ENCODE measurements around the gene ACADSB.
A peak's percentile ranks its signal among the peaks of the same experiment; 100 is the strongest.

Gene ACADSB

DNA sequence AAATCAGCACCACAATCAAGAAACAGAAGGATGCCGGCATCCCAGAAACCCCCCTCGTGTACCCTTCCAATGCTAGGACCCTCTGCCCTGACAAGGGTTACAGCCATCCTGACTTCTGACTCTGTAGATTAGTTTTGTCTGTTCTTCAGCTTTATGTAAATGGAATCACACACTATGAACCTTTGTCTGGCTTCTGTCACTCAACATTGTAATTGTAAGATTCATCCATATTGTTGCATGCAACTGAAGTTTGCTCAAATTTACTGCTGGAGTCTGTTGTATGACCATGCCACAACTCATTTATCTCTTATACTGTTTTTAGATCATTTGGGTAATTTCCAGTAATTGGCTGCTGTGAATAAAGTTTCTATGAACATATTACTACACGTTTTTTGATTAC, 8.7 kb upstream of the ACADSB start:
- intact Hi-C loops (cut with DNase I; ENCODE audit: low total_unique reads), result no loop called here
- TF ChIP-seq, protein P1, sequence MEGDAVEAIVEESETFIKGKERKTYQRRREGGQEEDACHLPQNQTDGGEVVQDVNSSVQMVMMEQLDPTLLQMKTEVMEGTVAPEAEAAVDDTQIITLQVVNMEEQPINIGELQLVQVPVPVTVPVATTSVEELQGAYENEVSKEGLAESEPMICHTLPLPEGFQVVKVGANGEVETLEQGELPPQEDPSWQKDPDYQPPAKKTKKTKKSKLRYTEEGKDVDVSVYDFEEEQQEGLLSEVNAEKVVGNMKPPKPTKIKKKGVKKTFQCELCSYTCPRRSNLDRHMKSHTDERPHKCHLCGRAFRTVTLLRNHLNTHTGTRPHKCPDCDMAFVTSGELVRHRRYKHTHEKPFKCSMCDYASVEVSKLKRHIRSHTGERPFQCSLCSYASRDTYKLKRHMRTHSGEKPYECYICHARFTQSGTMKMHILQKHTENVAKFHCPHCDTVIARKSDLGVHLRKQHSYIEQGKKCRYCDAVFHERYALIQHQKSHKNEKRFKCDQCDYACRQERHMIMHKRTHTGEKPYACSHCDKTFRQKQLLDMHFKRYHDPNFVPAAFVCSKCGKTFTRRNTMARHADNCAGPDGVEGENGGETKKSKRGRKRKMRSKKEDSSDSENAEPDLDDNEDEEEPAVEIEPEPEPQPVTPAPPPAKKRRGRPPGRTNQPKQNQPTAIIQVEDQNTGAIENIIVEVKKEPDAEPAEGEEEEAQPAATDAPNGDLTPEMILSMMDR (IDR thresholded peaks at IDR 0.05), result no peak

DNA sequence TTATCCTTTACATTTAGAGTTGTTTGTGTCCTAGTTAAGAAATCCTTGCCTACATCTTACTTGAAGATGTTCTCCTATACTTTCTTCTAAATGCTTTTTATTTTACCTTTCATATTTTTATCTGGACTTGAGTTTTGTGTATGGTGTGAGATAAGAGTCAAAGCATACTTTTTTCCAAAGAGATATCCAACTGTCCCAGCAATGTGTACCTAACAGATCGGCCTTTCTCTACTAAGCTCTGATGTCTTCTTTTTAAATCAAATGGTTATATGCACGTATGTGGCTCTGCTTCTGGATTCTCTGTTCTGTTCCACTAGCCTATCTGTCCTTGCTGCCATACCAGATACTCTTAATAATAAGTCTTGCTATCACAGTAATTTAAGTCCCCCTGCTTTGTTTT, 7.4 kb upstream of the ACADSB start:
- DNase-seq, result no peak
- Histone ChIP-seq H3K9me3 (no peaks in the 10 kb centered on the region), H3K4me1 (peaks cover 0 to 23% (median 7%) of the 10 kb centered on the region in 4 donors), H3K36me3 (peaks cover 2 to 19% (median 5%) of the 10 kb centered on the region in 3 donors), H3K4me3 (no peak overlapping the region), H3K27ac (no peak overlapping the region), H3K27me3 (no peaks in the 10 kb centered on the region)
- intact Hi-C loops (cut with DNase I; ENCODE audit: low total_unique reads), result no loop called here
- TF ChIP-seq, protein P1 (IDR thresholded peaks at IDR 0.05), result no peak

More for the DNA sequence above, 8.7 kb upstream of the ACADSB start:
- peaks cover 0 to 12% (median 7%) of the 10 kb centered on the region in 4 donors for H3K4me1 ChIP-seq
- no peak overlapping the region for H3K27ac ChIP-seq
- no peak for DNase-seq
- H3K9me3 ChIP-seq, result no peaks in the 10 kb centered on the region
- H3K36me3 ChIP-seq, result peaks cover 5 to 32% (median 16%) of the 10 kb centered on the region in 3 donors
- H3K4me3 ChIP-seq, result no peak overlapping the region
- H3K27me3 ChIP-seq, result no peaks in the 10 kb centered on the region

DNA sequence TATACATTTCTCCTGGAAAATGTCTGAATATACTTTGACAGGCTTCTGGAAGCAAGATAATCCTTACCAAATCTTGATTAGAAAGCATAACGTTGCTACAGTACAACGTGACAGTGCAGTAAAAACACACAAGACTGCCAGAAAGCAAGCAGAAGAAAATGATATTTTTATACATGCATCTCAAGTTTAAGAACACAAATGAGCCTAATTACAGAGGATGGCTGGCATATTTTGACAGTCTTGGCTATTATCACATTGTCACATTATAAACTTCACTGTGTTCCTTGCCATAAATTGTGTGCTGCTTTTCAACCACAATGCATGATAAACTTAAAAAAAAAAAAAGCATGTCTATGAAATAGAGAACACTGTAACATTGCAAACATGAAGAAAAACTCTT, 4.5 kb upstream of the ACADSB start:
- Histone ChIP-seq H3K36me3 (no peaks in the 10 kb centered on the region), H3K9me3 (no peaks in the 10 kb centered on the region), H3K27ac (no peak overlapping the region), H3K27me3 (no peaks in the 10 kb centered on the region), H3K4me1 (peaks cover 0 to 34% (median 13%) of the 10 kb centered on the region in 4 donors), H3K4me3 (no peak overlapping the region)
- no peak for DNase-seq
- intact Hi-C loops (cut with DNase I; ENCODE audit: low total_unique reads), result no loop called here
- TF ChIP-seq, protein P1 (IDR thresholded peaks at IDR 0.05), result no peak

DNA sequence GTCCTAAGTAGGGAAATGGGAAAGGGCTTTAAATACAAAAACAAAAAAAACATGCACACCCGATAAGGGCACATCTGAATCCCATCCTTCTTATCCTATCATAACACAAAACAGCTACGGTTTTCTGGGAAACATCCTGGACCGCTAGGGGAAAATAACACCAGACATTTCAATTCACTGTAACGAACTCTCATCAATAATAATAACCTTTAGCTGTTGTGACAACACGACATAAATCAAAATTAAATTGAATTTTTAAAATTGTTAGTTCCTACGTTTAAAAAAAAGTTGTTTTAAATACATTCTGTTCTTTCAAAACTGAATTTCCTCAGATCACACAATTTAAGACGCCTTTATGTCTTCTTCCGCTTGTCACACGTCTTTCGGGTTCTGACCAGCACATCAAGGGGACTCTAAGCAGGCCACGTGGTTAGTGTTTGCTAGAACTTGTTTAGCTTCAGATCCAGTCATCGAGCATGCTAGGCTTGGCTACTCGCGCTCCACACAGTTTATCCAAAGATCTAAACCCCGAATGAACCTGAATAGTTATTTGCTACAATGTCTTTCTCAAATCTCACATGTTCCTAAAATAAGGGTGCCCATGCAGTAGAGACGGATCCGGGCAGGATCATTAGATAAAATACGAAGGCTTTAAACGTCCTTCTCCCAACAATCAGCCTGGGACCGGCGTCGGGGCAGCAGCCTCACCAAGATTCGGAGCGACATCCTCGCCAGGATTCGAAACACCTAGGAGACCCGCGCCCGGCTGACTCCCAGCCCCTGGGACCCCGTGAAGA, 1.1 kb upstream of the ACADSB start:
- no peaks in the 10 kb centered on the region for H3K27me3 ChIP-seq
- peak overlapping the region; percentile 94 for H3K27ac ChIP-seq
- peak; percentile 37 to 68 for DNase-seq
- peaks cover 0 to 3% (median 0%) of the 10 kb centered on the region in 3 donors for H3K36me3 ChIP-seq
- peaks cover 0 to 49% (median 16%) of the 10 kb centered on the region in 4 donors for H3K4me1 ChIP-seq
- H3K4me3 ChIP-seq, result peak overlapping the region; percentile 84 to 90
- intact Hi-C loops (cut with DNase I; ENCODE audit: low total_unique reads), result loop anchor here (1.0 to 5.0 kb wide), 2 partner anchors 27 to 145 kb away; partner anchors contain the start of genes BUB3 and PSTK
- TF ChIP-seq, protein P1 (IDR thresholded peaks at IDR 0.05), result no peak
- no peaks in the 10 kb centered on the region for H3K9me3 ChIP-seq

- Histone ChIP-seq H3K27me3 (no peaks in the 10 kb centered on the region), H3K9me3 (no peaks in the 10 kb centered on the region), H3K4me1 (peaks cover 0 to 47% (median 16%) of the 10 kb centered on the region in 4 donors), H3K27ac (peak overlapping the region; percentile 94), H3K4me3 (peak overlapping the region; percentile 84 to 90), H3K36me3 (peaks cover 0 to 4% (median 0%) of the 10 kb centered on the region in 3 donors)
- DNase-seq, result peak in 1 of 2 donors; percentile 35
- TF ChIP-seq, protein P1 (IDR thresholded peaks at IDR 0.05), result no peak
- intact Hi-C loops (cut with DNase I; ENCODE audit: low total_unique reads), result loop anchor here (5.0 kb wide), 1 partner anchor 143 kb away; the partner anchor contains the start of gene BUB3
These were observed 457 bp downstream of the ACADSB start for GRCh38 chr10:123009105-123009820.

Measured in tibial artery (tissue), 4 donors.